HEK293 (cell line): Measurements from ENCODE around the gene S100A8.

Experiments used
- WT1 ChIP-seq: fragments of 450-650 bp; formaldehyde crosslinking; IDR thresholded peaks from 2 replicates; pipeline ENCODE4 v1.5.1; 2016; ENCODE audit warnings: missing biosample characterization, missing genetic modification characterization
- ZBTB20 ChIP-seq: fragments of 450-650 bp; formaldehyde crosslinking; IDR thresholded peaks from 2 replicates; pipeline ENCODE4 v1.5.1; 2016; ENCODE audit warnings: missing biosample characterization, missing genetic modification characterization
- ZNF202 ChIP-seq: fragments of 450-650 bp; formaldehyde crosslinking; IDR thresholded peaks from 2 replicates; pipeline ENCODE4 v1.5.1; 2016; ENCODE audit warnings: missing biosample characterization, missing genetic modification characterization, borderline replicate concordance
- ZNF354C ChIP-seq: fragments of 450-650 bp; formaldehyde crosslinking; IDR thresholded peaks from 2 replicates; pipeline ENCODE4 v1.5.1; 2016; ENCODE audit warnings: missing biosample characterization, missing genetic modification characterization, low read depth, borderline replicate concordance
- ZNF529 ChIP-seq: fragments of 450-650 bp; formaldehyde crosslinking; IDR thresholded peaks from 2 replicates; pipeline ENCODE4 v1.5.1; 2017; ENCODE audit warnings: missing genetic modification characterization, missing biosample characterization; ENCODE audit not compliant: insufficient replicate concordance
- ZNF623 ChIP-seq: fragments of 450-650 bp; formaldehyde crosslinking; IDR thresholded peaks from 2 replicates; pipeline ENCODE4 v1.5.1; 2016; ENCODE audit warnings: missing biosample characterization, missing genetic modification characterization
- TF ChIP-seq, protein P1 (sequence below): fragments of 450-650 bp; formaldehyde crosslinking; IDR thresholded peaks from 2 replicates; pipeline ENCODE4 v1.5.1; 2016; ENCODE audit warnings: missing biosample characterization, missing genetic modification characterization

DNA sequence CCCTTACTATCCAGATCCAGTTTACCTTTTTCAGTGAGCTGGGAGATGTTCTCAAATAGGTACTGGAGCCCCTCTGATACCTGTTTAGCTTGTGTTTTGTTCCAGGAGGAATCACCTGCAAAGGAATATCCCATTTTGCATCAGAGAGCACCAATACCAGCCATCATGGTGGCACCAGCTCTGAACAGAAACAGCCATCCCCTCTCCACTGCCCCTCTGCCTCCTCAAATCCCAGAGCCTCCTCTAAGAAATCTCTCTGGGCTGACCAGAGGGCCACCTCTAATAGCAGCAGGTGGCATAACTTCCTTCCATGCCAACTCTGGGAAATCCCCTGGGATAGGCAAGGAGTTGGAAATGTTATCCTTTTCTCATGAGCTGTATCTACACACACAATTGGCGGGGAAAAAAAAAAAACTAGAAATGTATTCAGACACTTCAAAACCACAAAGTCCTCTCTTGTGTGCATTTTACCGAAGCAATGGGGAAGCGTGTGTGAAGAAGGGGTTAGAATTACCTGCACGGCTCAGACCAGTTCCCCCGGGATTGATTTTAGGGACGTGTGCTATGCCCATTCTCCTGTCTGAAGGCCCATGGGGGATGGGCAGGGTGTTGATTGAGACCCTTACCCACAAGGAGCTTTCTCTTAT lies 44.7 kb downstream of the S100A8 start:
- no peak for TF ChIP-seq WT1 (tag by site-specific recombination)
- no peak for TF ChIP-seq ZNF202 (tag by site-specific recombination)
- TF ChIP-seq ZNF354C (tag by site-specific recombination) = no peak
- TF ChIP-seq, protein P1, sequence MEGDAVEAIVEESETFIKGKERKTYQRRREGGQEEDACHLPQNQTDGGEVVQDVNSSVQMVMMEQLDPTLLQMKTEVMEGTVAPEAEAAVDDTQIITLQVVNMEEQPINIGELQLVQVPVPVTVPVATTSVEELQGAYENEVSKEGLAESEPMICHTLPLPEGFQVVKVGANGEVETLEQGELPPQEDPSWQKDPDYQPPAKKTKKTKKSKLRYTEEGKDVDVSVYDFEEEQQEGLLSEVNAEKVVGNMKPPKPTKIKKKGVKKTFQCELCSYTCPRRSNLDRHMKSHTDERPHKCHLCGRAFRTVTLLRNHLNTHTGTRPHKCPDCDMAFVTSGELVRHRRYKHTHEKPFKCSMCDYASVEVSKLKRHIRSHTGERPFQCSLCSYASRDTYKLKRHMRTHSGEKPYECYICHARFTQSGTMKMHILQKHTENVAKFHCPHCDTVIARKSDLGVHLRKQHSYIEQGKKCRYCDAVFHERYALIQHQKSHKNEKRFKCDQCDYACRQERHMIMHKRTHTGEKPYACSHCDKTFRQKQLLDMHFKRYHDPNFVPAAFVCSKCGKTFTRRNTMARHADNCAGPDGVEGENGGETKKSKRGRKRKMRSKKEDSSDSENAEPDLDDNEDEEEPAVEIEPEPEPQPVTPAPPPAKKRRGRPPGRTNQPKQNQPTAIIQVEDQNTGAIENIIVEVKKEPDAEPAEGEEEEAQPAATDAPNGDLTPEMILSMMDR (tag by site-specific recombination) = no peak
- no peak for TF ChIP-seq ZNF623 (tag by site-specific recombination)
- TF ChIP-seq ZNF529 (tag by site-specific recombination) = no peak
- TF ChIP-seq ZBTB20 (tag by site-specific recombination) = no peak
